K562 (cell line): ENCODE data around the gene DGCR8. TPM values are rescaled to one million over a fixed set of nuclear protein-coding genes. Genes with fewer than 3 reads are reported as not detected.
A peak's percentile ranks its signal among the peaks of the same experiment; 100 is the strongest.

ENCODE experiments used
- CBFB ChIP-seq: sonication (generic); formaldehyde crosslinking; IDR thresholded peaks from 2 replicates; pipeline ENCODE4 v1.4.0; 2020; ENCODE audit warnings: mild to moderate bottlenecking, missing genetic modification reagents
- EHMT2 ChIP-seq: fragments of 450-650 bp; IDR thresholded peaks from 2 replicates; pipeline ENCODE4 v1.6.1; 2018; ENCODE audit warnings: antibody characterized with exemption
- HNRNPLL ChIP-seq: fragments of 200-400 bp; formaldehyde crosslinking; IDR thresholded peaks from 2 replicates; pipeline ENCODE4 v1.6.1; 2017; ENCODE audit warnings: low read length, low read depth, mild to moderate bottlenecking; ENCODE audit not compliant: poor library complexity, severe bottlenecking
- MCM5 ChIP-seq: fragments of 450-650 bp; IDR thresholded peaks from 2 replicates; pipeline ENCODE4 v1.6.1; 2016; ENCODE audit warnings: low read depth
- NR4A1 ChIP-seq, 2 experiments: fragments of 250-450 bp in 1 of 2; fragments of 450-650 bp in 1 of 2; sonication (Bioruptor Pico) in 1 of 2; IDR thresholded peaks; 2 replicates each; pipeline versions ENCODE4 v1.4.0 to v1.6.1; 2016 to 2020; ENCODE audit warnings: mild to moderate bottlenecking in 2 of 2, missing compliant biosample characterization in 1 of 2, missing genetic modification characterization in 1 of 2, moderate library complexity in 1 of 2
- RBBP5 ChIP-seq: fragments of 200-600 bp; sonication (generic); IDR thresholded peaks from 2 replicates; pipeline ENCODE4 v1.6.1; 2012; ENCODE audit warnings: borderline replicate concordance, mild to moderate bottlenecking, low read length, control low read depth, inconsistent platforms; ENCODE audit not compliant: insufficient read depth, poor library complexity, severe bottlenecking
- RBM17 ChIP-seq: fragments of 200-400 bp; formaldehyde crosslinking; IDR thresholded peaks from 2 replicates; pipeline ENCODE4 v1.6.1; 2017; ENCODE audit warnings: low read depth, mild to moderate bottlenecking, low read length, borderline replicate concordance
- RNF219 ChIP-seq: fragments of 250-450 bp; sonication (Bioruptor Pico); IDR thresholded peaks from 2 replicates; pipeline ENCODE4 v1.5.0; 2022; ENCODE audit warnings: mild to moderate bottlenecking
- RUNX1 ChIP-seq: sonication (generic); IDR thresholded peaks from 2 replicates; pipeline ENCODE4 v1.6.1; 2016; ENCODE audit warnings: antibody characterized with exemption, low read depth
- SRF ChIP-seq, 2 experiments: fragments of 250-450, 450-650 bp in 1 of 2; sonication (Bioruptor Pico) in 1 of 2; sonication (generic) in 1 of 2; formaldehyde crosslinking; IDR thresholded peaks; 2 replicates each; pipeline versions ENCODE4 v1.5.0 to v1.5.1; 2020 to 2022; ENCODE audit warnings: mild to moderate bottlenecking in 1 of 2, missing genetic modification reagents in 1 of 2
- STAG1 ChIP-seq: sonication (generic); formaldehyde crosslinking; IDR thresholded peaks from 2 replicates; pipeline ENCODE4 v1.5.0; 2020; ENCODE audit warnings: missing genetic modification reagents, borderline replicate concordance
- TCF15 ChIP-seq: fragments of 250-450 bp; sonication (Bioruptor Pico); IDR thresholded peaks from 2 replicates; pipeline ENCODE4 v1.8.0; 2022; ENCODE audit warnings: moderate library complexity, mild to moderate bottlenecking, inconsistent platforms
- TCF3 ChIP-seq: sonication (generic); formaldehyde crosslinking; IDR thresholded peaks from 2 replicates; pipeline ENCODE4 v1.4.0; 2020; ENCODE audit warnings: mild to moderate bottlenecking, missing genetic modification reagents
- TGIF2 ChIP-seq: sonication (generic); formaldehyde crosslinking; IDR thresholded peaks from 2 replicates; pipeline ENCODE4 v1.8.1; 2022; ENCODE audit warnings: mild to moderate bottlenecking, missing genetic modification reagents, moderate library complexity
- THRB ChIP-seq: fragments of 450-650 bp; formaldehyde crosslinking; conservative IDR thresholded peaks from 2 replicates; pipeline ENCODE4 v1.4.0; 2022; ENCODE audit warnings: mild to moderate bottlenecking, missing genetic modification characterization
- USF2 ChIP-seq: sonication (generic); formaldehyde crosslinking; IDR thresholded peaks from 2 replicates; pipeline ENCODE4 v1.5.0; 2020; ENCODE audit warnings: missing genetic modification reagents
- XRCC3 ChIP-seq: fragments of 450-650 bp; IDR thresholded peaks from 2 replicates; pipeline ENCODE4 v1.6.1; 2017; ENCODE audit warnings: mild to moderate bottlenecking, moderate library complexity
- ZBTB9 ChIP-seq: fragments of 450-650 bp; formaldehyde crosslinking; IDR thresholded peaks from 2 replicates; pipeline ENCODE4 v1.4.0; 2020; ENCODE audit warnings: mild to moderate bottlenecking, moderate library complexity
- ZNF12 ChIP-seq: sonication (generic); formaldehyde crosslinking; IDR thresholded peaks from 2 replicates; pipeline ENCODE4 v1.4.0; 2020; ENCODE audit warnings: mild to moderate bottlenecking, missing genetic modification reagents
- ZNF146 ChIP-seq: IDR thresholded peaks from one replicate; pipeline ENCODE4 v1.6.1; 2018; ENCODE audit warnings: missing compliant biosample characterization; ENCODE audit not compliant: unreplicated experiment
- ZNF24 ChIP-seq: fragments of 450-650 bp; IDR thresholded peaks from 2 replicates; pipeline ENCODE4 v1.6.1; 2016
- ZNF586 ChIP-seq: fragments of 450-650 bp; formaldehyde crosslinking; conservative IDR thresholded peaks from 2 replicates; pipeline ENCODE4 v1.4.0; 2020; ENCODE audit warnings: mild to moderate bottlenecking, moderate library complexity
- polyA plus RNA-seq, 8 experiments: library from polyadenylated mRNA; depleted of rRNA in 4 of 8; stranded (reverse) in 5 of 8; unstranded in 3 of 8; fragments of >200 nt; fragmentation: Nextera tagmentation in 2 of 8; fragmentation: Illumina TruSeq in 1 of 8; extraction: Ambion mirVana in 2 of 8; extraction: Trizol in 1 of 8; gene quantifications; 2 replicates each; pipeline versions ENCODE4 v1.2.1 to v1.2.3, GENCODE V29; 2011 to 2014; ENCODE audit warnings: inconsistent platforms in 1 of 8, missing spikeins in 1 of 8
- total RNA-seq, 7 experiments: library from RNA; depleted of rRNA in 6 of 7; stranded (reverse); fragments of >200 nt in 6 of 7; fragmentation: Illumina TruSeq in 2 of 7; extraction: Trizol in 2 of 7; gene quantifications; 2 replicates each; pipeline versions ENCODE4 v1.2.1 to v1.2.3, GENCODE V29; 2011 to 2021; ENCODE audit warnings: low replicate concordance in 1 of 7

DGCR8 gene
- total and polyA plus RNA-seq, 9 of the 15 experiments (the other 6 are each of a cell fraction or from before 2014, with no cell fraction given) = 5.9 to 144 (median 80.1) TPM

- TF ChIP-seq NR4A1 (CRISPR knock-in tag; IDR thresholded peaks at IDR 0.05) = no peak
- TF ChIP-seq NR4A1 (tag; IDR thresholded peaks at IDR 0.05) = no peak
- TF ChIP-seq TCF3 (CRISPR knock-in tag) = no peak
- peak; percentile 19 for TF ChIP-seq RBBP5
- peak; percentile 82 for TF ChIP-seq TCF15 (CRISPR knock-in tag)
- TF ChIP-seq THRB (CRISPR knock-in tag) = peak; percentile 56
- no peak for TF ChIP-seq RNF219 (CRISPR knock-in tag)
- no peak for TF ChIP-seq RBM17
- TF ChIP-seq TGIF2 = no peak
- no peak for TF ChIP-seq XRCC3
- TF ChIP-seq ZNF586 (CRISPR knock-in tag) = no peak
- TF ChIP-seq ZBTB9 = no peak
- no peak for TF ChIP-seq ZNF12 (CRISPR knock-in tag)
- TF ChIP-seq USF2 (CRISPR knock-in tag) = no peak
- no peak for TF ChIP-seq STAG1 (CRISPR knock-in tag)
- no peak for TF ChIP-seq ZNF24
- no peak for TF ChIP-seq ZNF146 (CRISPR knock-in tag)
- no peak for TF ChIP-seq HNRNPLL
- no peak for TF ChIP-seq CBFB (CRISPR knock-in tag)
- TF ChIP-seq EHMT2 = no peak
- no peak for TF ChIP-seq RUNX1
- no peak for TF ChIP-seq MCM5
- 0 out of 4 replicates have a peak, but pooled peaks of 1 of the 2 experiments have one; percentile 43 for TF ChIP-seq SRF (CRISPR knock-in tag; IDR thresholded peaks at IDR 0.05)
These were observed 4.0 kb downstream of the DGCR8 start (continued) for GRCh38 chr22:20083891-20084546.
